H1 (cell line): ENCODE measurements around the gene C1GALT1. TPM values are rescaled to one million over a fixed set of nuclear protein-coding genes. Genes with fewer than 3 reads are reported as not detected.

ENCODE experiments used
- PHF8 ChIP-seq: fragments of 200-600 bp; sonication (generic); conservative IDR thresholded peaks from 2 replicates; pipeline ENCODE4 v1.7.1; 2012; ENCODE audit warnings: low read depth, mild to moderate bottlenecking, inconsistent platforms, low read length, moderate library complexity
- polyA plus RNA-seq, 7 experiments: library from polyadenylated mRNA; depleted of rRNA in 3 of 7; stranded (reverse) in 5 of 7; unstranded in 2 of 7; fragments of >200 nt in 5 of 7; fragments of 200-250 nt in 2 of 7; gene quantifications; 1 replicate in 5 of 7; 2 replicates in 1 of 7; 4 replicates in 1 of 7; pipeline versions ENCODE4 v1.2.1 to v1.2.3, GENCODE V29; 2011 to 2013; ENCODE audit warnings: missing spikeins in 2 of 7, mixed read lengths in 2 of 7
- total RNA-seq: library from RNA; stranded (reverse); fragmentation: NEBNext Ultra II Directional; extraction: Animal tissue kit (Norgen Biotek cat#: 25700); gene quantifications from 2 replicates; pipeline ENCODE4 v1.2.1, GENCODE V29; 2021
- TF ChIP-seq, protein P1 (sequence below), 3 experiments: IDR thresholded peaks; 1 replicate in 2 of 3; 2 replicates in 1 of 3; pipeline versions ENCODE4 v1.5.1 to v1.6.1; 2011; ENCODE audit warnings: low read length in 3 of 3, mild to moderate bottlenecking in 3 of 3, inconsistent platforms in 2 of 3, low read depth in 1 of 3, moderate library complexity in 1 of 3; ENCODE audit not compliant: insufficient read depth in 1 of 3; ENCODE audit errors: control extremely low read depth in 1 of 3
- TF ChIP-seq, protein P2 (sequence below): fragments of 300-600 bp; sonication (generic); IDR thresholded peaks from 2 replicates; pipeline ENCODE4 v1.7.1; 2012; ENCODE audit warnings: low read length, moderate library complexity, mild to moderate bottlenecking, inconsistent platforms; ENCODE audit not compliant: insufficient replicate concordance

C1GALT1 gene
- total and polyA plus RNA-seq, 2 of the 8 experiments (the other 6 are each of a cell fraction or from before 2014, with no cell fraction given), result 18.7 to 94.2 TPM

DNA sequence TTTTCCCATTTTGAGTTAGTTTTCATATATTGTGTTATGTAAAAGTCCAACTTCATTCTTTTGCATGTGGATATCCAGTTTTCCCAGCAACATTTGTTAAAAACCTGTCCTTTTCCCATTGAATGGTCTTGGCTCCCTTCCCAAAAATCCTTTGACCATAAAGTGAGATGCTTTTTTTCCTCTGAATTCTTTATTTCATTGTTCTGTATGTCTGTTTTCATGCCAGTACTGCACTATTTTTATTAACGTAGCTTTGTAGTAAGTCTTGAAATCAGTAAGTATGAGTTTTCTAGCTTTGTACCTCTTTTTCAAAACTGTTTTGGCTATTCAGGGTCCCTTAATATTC is 20.0 kb downstream of the C1GALT1 start (continued):
- TF ChIP-seq, protein P1, sequence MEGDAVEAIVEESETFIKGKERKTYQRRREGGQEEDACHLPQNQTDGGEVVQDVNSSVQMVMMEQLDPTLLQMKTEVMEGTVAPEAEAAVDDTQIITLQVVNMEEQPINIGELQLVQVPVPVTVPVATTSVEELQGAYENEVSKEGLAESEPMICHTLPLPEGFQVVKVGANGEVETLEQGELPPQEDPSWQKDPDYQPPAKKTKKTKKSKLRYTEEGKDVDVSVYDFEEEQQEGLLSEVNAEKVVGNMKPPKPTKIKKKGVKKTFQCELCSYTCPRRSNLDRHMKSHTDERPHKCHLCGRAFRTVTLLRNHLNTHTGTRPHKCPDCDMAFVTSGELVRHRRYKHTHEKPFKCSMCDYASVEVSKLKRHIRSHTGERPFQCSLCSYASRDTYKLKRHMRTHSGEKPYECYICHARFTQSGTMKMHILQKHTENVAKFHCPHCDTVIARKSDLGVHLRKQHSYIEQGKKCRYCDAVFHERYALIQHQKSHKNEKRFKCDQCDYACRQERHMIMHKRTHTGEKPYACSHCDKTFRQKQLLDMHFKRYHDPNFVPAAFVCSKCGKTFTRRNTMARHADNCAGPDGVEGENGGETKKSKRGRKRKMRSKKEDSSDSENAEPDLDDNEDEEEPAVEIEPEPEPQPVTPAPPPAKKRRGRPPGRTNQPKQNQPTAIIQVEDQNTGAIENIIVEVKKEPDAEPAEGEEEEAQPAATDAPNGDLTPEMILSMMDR (IDR thresholded peaks at IDR 0.05; ENCODE audit: control extremely low read depth in 1 of 3, insufficient read depth in 1 of 3, low read depth in 1 of 3, low read length in 3 of 3), result no peak
- TF ChIP-seq PHF8, result no peak
- TF ChIP-seq, protein P2, sequence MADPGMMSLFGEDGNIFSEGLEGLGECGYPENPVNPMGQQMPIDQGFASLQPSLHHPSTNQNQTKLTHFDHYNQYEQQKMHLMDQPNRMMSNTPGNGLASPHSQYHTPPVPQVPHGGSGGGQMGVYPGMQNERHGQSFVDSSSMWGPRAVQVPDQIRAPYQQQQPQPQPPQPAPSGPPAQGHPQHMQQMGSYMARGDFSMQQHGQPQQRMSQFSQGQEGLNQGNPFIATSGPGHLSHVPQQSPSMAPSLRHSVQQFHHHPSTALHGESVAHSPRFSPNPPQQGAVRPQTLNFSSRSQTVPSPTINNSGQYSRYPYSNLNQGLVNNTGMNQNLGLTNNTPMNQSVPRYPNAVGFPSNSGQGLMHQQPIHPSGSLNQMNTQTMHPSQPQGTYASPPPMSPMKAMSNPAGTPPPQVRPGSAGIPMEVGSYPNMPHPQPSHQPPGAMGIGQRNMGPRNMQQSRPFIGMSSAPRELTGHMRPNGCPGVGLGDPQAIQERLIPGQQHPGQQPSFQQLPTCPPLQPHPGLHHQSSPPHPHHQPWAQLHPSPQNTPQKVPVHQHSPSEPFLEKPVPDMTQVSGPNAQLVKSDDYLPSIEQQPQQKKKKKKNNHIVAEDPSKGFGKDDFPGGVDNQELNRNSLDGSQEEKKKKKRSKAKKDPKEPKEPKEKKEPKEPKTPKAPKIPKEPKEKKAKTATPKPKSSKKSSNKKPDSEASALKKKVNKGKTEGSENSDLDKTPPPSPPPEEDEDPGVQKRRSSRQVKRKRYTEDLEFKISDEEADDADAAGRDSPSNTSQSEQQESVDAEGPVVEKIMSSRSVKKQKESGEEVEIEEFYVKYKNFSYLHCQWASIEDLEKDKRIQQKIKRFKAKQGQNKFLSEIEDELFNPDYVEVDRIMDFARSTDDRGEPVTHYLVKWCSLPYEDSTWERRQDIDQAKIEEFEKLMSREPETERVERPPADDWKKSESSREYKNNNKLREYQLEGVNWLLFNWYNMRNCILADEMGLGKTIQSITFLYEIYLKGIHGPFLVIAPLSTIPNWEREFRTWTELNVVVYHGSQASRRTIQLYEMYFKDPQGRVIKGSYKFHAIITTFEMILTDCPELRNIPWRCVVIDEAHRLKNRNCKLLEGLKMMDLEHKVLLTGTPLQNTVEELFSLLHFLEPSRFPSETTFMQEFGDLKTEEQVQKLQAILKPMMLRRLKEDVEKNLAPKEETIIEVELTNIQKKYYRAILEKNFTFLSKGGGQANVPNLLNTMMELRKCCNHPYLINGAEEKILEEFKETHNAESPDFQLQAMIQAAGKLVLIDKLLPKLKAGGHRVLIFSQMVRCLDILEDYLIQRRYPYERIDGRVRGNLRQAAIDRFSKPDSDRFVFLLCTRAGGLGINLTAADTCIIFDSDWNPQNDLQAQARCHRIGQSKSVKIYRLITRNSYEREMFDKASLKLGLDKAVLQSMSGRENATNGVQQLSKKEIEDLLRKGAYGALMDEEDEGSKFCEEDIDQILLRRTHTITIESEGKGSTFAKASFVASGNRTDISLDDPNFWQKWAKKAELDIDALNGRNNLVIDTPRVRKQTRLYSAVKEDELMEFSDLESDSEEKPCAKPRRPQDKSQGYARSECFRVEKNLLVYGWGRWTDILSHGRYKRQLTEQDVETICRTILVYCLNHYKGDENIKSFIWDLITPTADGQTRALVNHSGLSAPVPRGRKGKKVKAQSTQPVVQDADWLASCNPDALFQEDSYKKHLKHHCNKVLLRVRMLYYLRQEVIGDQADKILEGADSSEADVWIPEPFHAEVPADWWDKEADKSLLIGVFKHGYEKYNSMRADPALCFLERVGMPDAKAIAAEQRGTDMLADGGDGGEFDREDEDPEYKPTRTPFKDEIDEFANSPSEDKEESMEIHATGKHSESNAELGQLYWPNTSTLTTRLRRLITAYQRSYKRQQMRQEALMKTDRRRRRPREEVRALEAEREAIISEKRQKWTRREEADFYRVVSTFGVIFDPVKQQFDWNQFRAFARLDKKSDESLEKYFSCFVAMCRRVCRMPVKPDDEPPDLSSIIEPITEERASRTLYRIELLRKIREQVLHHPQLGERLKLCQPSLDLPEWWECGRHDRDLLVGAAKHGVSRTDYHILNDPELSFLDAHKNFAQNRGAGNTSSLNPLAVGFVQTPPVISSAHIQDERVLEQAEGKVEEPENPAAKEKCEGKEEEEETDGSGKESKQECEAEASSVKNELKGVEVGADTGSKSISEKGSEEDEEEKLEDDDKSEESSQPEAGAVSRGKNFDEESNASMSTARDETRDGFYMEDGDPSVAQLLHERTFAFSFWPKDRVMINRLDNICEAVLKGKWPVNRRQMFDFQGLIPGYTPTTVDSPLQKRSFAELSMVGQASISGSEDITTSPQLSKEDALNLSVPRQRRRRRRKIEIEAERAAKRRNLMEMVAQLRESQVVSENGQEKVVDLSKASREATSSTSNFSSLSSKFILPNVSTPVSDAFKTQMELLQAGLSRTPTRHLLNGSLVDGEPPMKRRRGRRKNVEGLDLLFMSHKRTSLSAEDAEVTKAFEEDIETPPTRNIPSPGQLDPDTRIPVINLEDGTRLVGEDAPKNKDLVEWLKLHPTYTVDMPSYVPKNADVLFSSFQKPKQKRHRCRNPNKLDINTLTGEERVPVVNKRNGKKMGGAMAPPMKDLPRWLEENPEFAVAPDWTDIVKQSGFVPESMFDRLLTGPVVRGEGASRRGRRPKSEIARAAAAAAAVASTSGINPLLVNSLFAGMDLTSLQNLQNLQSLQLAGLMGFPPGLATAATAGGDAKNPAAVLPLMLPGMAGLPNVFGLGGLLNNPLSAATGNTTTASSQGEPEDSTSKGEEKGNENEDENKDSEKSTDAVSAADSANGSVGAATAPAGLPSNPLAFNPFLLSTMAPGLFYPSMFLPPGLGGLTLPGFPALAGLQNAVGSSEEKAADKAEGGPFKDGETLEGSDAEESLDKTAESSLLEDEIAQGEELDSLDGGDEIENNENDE, result no peak
- TF ChIP-seq, all 59 proteins: peak for 0
